Lung (tissue), 12 donors: ENCODE results near the gene RPS27A. TPM values are rescaled to one million over a fixed set of nuclear protein-coding genes. Genes with fewer than 3 reads are reported as not detected.

ENCODE experiments used
- ATAC-seq: fragments of 200-7000 bp; cut with Tn5 transposase; one replicate; pipeline ENCODE4 v1.9.1; 2020; ENCODE audit warnings: moderate number of reproducible peaks; ENCODE audit not compliant: insufficient read depth, low FRiP score
- DNase-seq, 3 donors: peaks; one replicate each; pipeline ENCODE4 v3.0.0-alpha.2; 2013 to 2017
- H3K27ac ChIP-seq, 2 donors: one replicate each; pipeline ENCODE4 v1.5.1; 2013; ENCODE audit warnings: mild to moderate bottlenecking in 2 of 2, moderate library complexity in 2 of 2, control low read depth in 1 of 2, inconsistent platforms in 1 of 2, low read depth in 1 of 2, low read length in 1 of 2
- H3K27me3 ChIP-seq, 3 donors: one replicate each; pipeline ENCODE4 v1.5.1; 2013; ENCODE audit warnings: low read length in 2 of 3; ENCODE audit not compliant: control insufficient read depth in 3 of 3, insufficient read depth in 3 of 3
- H3K36me3 ChIP-seq, 4 donors: one replicate each; pipeline ENCODE4 v1.5.1; 2013; ENCODE audit warnings: low read length in 4 of 4, mild to moderate bottlenecking in 1 of 4, moderate library complexity in 1 of 4; ENCODE audit not compliant: control insufficient read depth in 4 of 4, insufficient read depth in 4 of 4
- H3K4me1 ChIP-seq, 5 donors: one replicate each; pipeline ENCODE4 v1.5.1; 2013; ENCODE audit warnings: low read length in 5 of 5, mild to moderate bottlenecking in 2 of 5, moderate library complexity in 1 of 5; ENCODE audit not compliant: control insufficient read depth in 5 of 5, insufficient read depth in 5 of 5
- H3K4me3 ChIP-seq: one replicate; pipeline ENCODE4 v1.5.1; 2013; ENCODE audit warnings: mild to moderate bottlenecking, control low read depth, moderate library complexity
- H3K9ac ChIP-seq, 2 donors: one replicate each; pipeline ENCODE4 v1.5.1; 2013; ENCODE audit warnings: low read length in 2 of 2, control low read depth in 1 of 2; ENCODE audit not compliant: insufficient read depth in 1 of 2
- H3K9me3 ChIP-seq, 4 donors: one replicate each; pipeline ENCODE4 v1.5.1; 2013; ENCODE audit warnings: low read length in 3 of 4, mild to moderate bottlenecking in 1 of 4, moderate library complexity in 1 of 4; ENCODE audit not compliant: control insufficient read depth in 4 of 4, insufficient read depth in 3 of 4
- WGBS, 2 donors: extraction: QIAGEN DNeasy Blood & Tissue Kit; methylation state at CpG; one replicate each; pipeline ENCODE4 v1.1.7; 2013; 5-methylcytosine and 5-hydroxymethylcytosine counted together
- polyA plus RNA-seq, 2 donors: library from polyadenylated mRNA; stranded (reverse); fragments of 200-250 nt; gene quantifications; one replicate each; pipeline ENCODE4 v1.2.1, GENCODE V29; 2013
- total RNA-seq, 2 donors: library from RNA; depleted of rRNA in 1 of 2; stranded (reverse); fragments of >200 nt in 1 of 2; gene quantifications; one replicate each; pipeline ENCODE4 v1.2.1, GENCODE V29; 2014 to 2021
- TF ChIP-seq, protein P1 (sequence below): IDR thresholded peaks from 2 replicates; pipeline ENCODE4 v1.5.1; 2012; ENCODE audit warnings: mild to moderate bottlenecking; ENCODE audit errors: control extremely low read depth, extremely low read depth
- donor health status: control.
- donor health status: control.
- donor health status: Bipolar disorder and iron deficiency.
- donor health status: healthy.
- donor health status: DM: yes; HTN: yes; CAD: no.

RPS27A gene
- total and polyA plus RNA-seq, 4 donors = 715 to 1,640 (median 1,397) TPM

DNA sequence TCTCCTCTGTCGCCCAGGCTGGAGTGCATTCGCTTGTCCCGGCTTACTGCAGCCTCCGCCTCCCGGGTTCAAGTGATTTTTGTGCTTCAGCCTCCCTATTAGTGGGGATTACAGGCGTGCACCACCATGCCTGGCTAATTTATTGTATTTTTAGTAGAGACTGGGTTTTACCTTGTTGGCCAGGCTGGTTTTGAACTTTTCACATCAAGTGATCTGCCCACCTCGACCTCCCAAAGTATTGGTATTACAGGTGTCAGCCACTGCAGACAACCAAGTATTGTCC lies 1.1 kb downstream of the RPS27A start:
- Histone ChIP-seq H3K27me3 (no peaks in the 10 kb centered on the region), H3K9ac (peak overlapping the region in 1 of 2 donors; percentile 95), H3K36me3 (peaks cover 9 to 29% (median 24%) of the 10 kb centered on the region in 4 donors), H3K9me3 (no peaks in the 10 kb centered on the region), H3K4me3 (peak overlapping the region; percentile 95), H3K27ac (peak overlapping the region in 1 of 2 donors; percentile 45), H3K4me1 (peaks cover 0 to 18% (median 7%) of the 10 kb centered on the region in 5 donors)
- WGBS, 2 donors = 76 to 79% methylated on average over 7 of the region's 7 CpGs
- no peak for DNase-seq
- TF ChIP-seq, protein P1, sequence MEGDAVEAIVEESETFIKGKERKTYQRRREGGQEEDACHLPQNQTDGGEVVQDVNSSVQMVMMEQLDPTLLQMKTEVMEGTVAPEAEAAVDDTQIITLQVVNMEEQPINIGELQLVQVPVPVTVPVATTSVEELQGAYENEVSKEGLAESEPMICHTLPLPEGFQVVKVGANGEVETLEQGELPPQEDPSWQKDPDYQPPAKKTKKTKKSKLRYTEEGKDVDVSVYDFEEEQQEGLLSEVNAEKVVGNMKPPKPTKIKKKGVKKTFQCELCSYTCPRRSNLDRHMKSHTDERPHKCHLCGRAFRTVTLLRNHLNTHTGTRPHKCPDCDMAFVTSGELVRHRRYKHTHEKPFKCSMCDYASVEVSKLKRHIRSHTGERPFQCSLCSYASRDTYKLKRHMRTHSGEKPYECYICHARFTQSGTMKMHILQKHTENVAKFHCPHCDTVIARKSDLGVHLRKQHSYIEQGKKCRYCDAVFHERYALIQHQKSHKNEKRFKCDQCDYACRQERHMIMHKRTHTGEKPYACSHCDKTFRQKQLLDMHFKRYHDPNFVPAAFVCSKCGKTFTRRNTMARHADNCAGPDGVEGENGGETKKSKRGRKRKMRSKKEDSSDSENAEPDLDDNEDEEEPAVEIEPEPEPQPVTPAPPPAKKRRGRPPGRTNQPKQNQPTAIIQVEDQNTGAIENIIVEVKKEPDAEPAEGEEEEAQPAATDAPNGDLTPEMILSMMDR = no peak
- ATAC-seq = no peak

DNA sequence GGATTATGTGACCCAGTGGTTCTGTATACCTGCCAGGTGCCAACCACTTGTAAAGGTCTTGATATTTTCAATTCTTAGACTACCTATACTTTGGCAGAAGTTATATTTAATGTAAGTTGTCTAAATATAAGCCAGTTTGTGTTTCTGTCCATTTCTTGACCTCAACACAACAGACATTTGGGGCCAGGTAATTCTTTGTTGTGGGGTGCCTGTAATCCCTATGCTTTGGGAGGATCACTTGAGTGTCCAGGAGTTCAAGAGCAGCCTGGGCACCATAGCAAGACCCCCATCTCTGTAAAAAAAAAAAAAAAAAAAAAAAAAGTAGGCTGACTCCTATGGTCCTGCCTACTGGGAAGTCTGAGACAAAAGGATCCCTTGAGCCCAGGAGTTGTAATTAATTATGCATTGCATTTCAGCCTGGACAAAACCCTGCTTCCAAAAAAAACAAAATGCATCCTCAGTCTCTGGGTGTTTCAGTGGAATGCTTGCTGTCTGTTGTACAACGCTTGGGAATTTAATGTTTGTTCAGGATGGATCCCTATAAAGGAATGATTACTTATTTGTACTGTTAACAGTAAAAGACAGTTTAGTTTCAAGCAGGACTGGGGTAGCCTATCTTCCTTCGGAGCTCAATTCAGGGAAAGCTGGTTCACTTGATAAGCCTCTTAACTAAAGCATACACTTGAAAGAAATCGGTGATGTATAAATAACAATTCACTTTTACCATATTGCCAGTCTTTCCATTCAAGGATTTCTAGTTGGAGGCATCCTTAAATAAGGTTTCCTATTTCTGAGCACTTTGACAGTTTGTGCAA lies 3.4 kb downstream of the RPS27A start:
- no peak overlapping the region for H3K4me3 ChIP-seq
- no peaks in the 10 kb centered on the region for H3K9me3 ChIP-seq
- ATAC-seq (no peak), DNase-seq (no peak)
- no peak overlapping the region for H3K9ac ChIP-seq
- H3K4me1 ChIP-seq = peaks cover 0 to 18% (median 7%) of the 10 kb centered on the region in 5 donors
- TF ChIP-seq, protein P1 = no peak
- H3K27ac ChIP-seq = no peak overlapping the region
- H3K27me3 ChIP-seq = no peaks in the 10 kb centered on the region
- WGBS, 2 donors = 71 to 88% methylated on average over 3 of the region's 3 CpGs
- H3K36me3 ChIP-seq = peaks cover 9 to 33% (median 24%) of the 10 kb centered on the region in 4 donors

DNA sequence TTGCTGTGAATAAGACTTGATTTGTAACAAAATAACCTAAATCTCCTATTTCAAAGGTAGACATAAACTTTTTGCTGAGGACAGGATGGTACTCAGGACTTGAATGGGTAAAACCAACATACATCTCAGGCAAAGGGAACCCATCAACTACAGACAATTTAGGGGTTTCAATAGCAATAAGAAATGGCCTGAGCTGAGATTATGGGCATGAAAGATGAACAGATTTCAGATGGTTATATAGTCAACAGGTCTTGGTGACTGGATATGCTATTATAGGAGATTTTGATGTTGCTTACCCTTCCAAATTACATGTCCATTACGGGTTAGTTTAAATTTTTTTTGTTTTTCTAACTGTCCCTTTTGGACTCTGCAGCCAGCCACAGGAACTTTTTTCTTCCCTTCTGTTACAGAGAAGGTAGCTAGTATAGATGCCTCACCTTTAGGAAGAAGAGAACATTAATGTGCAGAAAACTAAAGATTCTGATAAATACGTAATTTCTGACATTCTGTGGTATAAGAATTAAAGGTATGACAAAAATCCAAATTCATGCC lies 4.6 kb downstream of the RPS27A start:
- TF ChIP-seq, protein P1 = no peak
- H3K4me3 ChIP-seq = no peak overlapping the region
- 93% methylated on average over 2 of the region's 2 CpGs for WGBS, 2 donors

More for the DNA sequence above, 4.6 kb downstream of the RPS27A start:
- Histone ChIP-seq H3K36me3 (peaks cover 10 to 38% (median 24%) of the 10 kb centered on the region in 4 donors), H3K9ac (no peak overlapping the region), H3K9me3 (no peaks in the 10 kb centered on the region), H3K27me3 (no peaks in the 10 kb centered on the region), H3K27ac (no peak overlapping the region), H3K4me1 (peaks cover 0 to 14% (median 7%) of the 10 kb centered on the region in 5 donors)
- ATAC-seq (no peak), DNase-seq (no peak)
